Stomach (tissue), 9 donors: Measurements from ENCODE around the gene KDM2B. TPM values are rescaled to one million over a fixed set of nuclear protein-coding genes. Genes with fewer than 3 reads are reported as not detected.
A peak's percentile ranks its signal among the peaks of the same experiment; 100 is the strongest.

ENCODE experiments used
- DNase-seq, 2 donors: peaks; one replicate each; pipeline versions ENCODE4 v3.0.0 to v3.0.0-alpha.2; 2013 to 2019
- H3K27ac ChIP-seq, 5 donors: fragments of 200-600 bp in 4 of 5; sonication (generic) in 4 of 5; one replicate each; pipeline ENCODE4 v1.5.1; 2013 to 2019; ENCODE audit warnings: mild to moderate bottlenecking in 1 of 5, moderate library complexity in 1 of 5
- H3K27me3 ChIP-seq, 3 donors: fragments of 200-600 bp; sonication (generic); one replicate each; pipeline ENCODE4 v1.5.1; 2017 to 2019; ENCODE audit warnings: mixed run types in 1 of 3
- H3K36me3 ChIP-seq, 4 donors: fragments of 200-600 bp; sonication (generic); 1 replicate in 3 of 4; 2 replicates in 1 of 4; pipeline ENCODE4 v1.5.1; 2016 to 2019
- H3K4me1 ChIP-seq, 4 donors: fragments of 200-600 bp; sonication (generic); one replicate each; pipeline ENCODE4 v1.5.1; 2016 to 2019
- H3K4me3 ChIP-seq, 4 donors: fragments of 200-600 bp; sonication (generic) in 3 of 4; one replicate each; pipeline ENCODE4 v1.5.1; 2016 to 2019; ENCODE audit warnings: mild to moderate bottlenecking in 1 of 4
- H3K9me3 ChIP-seq, 4 donors: fragments of 200-600 bp; sonication (generic); one replicate each; pipeline ENCODE4 v1.5.1; 2016 to 2019
- EP300 ChIP-seq: sonication (generic); formaldehyde crosslinking; IDR thresholded peaks from one replicate; pipeline ENCODE4 v1.6.1; 2017; ENCODE audit warnings: antibody characterized with exemption
- POLR2A ChIP-seq, 4 donors: fragments of 450-650 bp; IDR thresholded peaks; one replicate each; pipeline ENCODE4 v1.6.1; 2016; ENCODE audit warnings: antibody characterized with exemption in 4 of 4, control low read depth in 2 of 4, mild to moderate bottlenecking in 1 of 4, moderate library complexity in 1 of 4
- POLR2AphosphoS5 ChIP-seq, 3 donors: sonication (generic); formaldehyde crosslinking; IDR thresholded peaks; one replicate each; pipeline ENCODE4 v1.6.1; 2016; ENCODE audit warnings: antibody characterized with exemption in 3 of 3
- WGBS, 5 donors: extraction: QIAGEN DNeasy Blood & Tissue Kit in 3 of 5; methylation state at CpG; one replicate each; pipeline versions ENCODE4 v1.1.5 to v1.1.7; 2013 to 2018; 5-methylcytosine and 5-hydroxymethylcytosine counted together
- intact Hi-C: fragments of 100-400 bp; cut with DNase I; formaldehyde crosslinking; loops from one replicate; pipeline ENCODE4 v1.15.1; 2023; ENCODE audit warnings: low total_unique reads
- polyA plus RNA-seq, 3 donors: library from polyadenylated mRNA; stranded (reverse); fragments of 200-250 nt; gene quantifications; one replicate each; pipeline ENCODE4 v1.2.3, GENCODE V29; 2013
- total RNA-seq, 5 donors: library from RNA; depleted of rRNA; stranded (reverse); fragments of >200 nt; gene quantifications; one replicate each; pipeline versions ENCODE4 v1.1.0 to v1.2.3, GENCODE V29; 2014 to 2016
- TF ChIP-seq, protein P1 (sequence below), 7 experiments: fragments of 450-650 bp in 4 of 7; fragments of 200-600 bp in 3 of 7; sonication (generic) in 3 of 7; IDR thresholded peaks; one replicate each; pipeline ENCODE4 v1.5.1; 2016 to 2019; ENCODE audit warnings: antibody characterized with exemption in 7 of 7, control low read depth in 2 of 7, mild to moderate bottlenecking in 1 of 7
- donor health status: healthy with polysubstance abuse.
- donor health status: Bipolar disorder and iron deficiency.
- donor health status: healthy.

The KDM2B gene
- total and polyA plus RNA-seq, 8 donors = 5.8 to 72.8 (median 11.7) TPM

DNA sequence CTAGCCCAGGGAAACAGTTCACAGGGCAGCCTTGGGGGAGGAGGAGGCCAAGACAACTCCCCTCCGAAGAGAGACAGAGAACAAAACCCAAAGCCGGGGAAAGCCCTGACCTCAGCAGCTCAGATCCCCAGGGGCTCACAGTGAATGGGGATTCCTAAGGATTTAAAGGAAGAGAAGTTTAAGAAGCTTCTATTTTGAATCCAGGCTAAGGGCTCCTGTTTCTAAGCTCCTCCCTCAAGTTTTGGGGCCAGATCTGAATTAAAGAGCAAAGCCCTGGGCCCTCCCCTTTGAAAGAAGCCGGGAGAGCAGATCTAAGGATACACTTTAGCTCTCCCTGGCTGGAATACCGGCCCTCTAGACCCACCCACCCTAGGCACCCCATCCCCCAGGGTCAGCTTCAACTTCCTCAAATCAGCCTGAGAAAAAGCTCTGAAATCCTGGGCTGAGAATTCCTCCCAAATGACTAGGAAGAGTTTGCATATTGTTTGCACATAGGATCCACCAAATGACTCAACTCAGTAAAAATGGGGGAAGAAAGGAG is 3.9 kb downstream of the KDM2B start:
- Histone ChIP-seq H3K27me3 (no peaks in the 10 kb centered on the region), H3K4me1 (peaks cover 30 to 52% (median 40%) of the 10 kb centered on the region in 4 donors), H3K9me3 (no peaks in the 10 kb centered on the region), H3K4me3 (no peak overlapping the region), H3K36me3 (peaks cover 3 to 33% (median 30%) of the 10 kb centered on the region in 4 donors), H3K27ac (peak overlapping the region in 4 of 5 donors; percentile 17 to 93 (median 91))
- no peak for TF ChIP-seq POLR2AphosphoS5 (IDR thresholded peaks at IDR 0.05)
- TF ChIP-seq, protein P1, sequence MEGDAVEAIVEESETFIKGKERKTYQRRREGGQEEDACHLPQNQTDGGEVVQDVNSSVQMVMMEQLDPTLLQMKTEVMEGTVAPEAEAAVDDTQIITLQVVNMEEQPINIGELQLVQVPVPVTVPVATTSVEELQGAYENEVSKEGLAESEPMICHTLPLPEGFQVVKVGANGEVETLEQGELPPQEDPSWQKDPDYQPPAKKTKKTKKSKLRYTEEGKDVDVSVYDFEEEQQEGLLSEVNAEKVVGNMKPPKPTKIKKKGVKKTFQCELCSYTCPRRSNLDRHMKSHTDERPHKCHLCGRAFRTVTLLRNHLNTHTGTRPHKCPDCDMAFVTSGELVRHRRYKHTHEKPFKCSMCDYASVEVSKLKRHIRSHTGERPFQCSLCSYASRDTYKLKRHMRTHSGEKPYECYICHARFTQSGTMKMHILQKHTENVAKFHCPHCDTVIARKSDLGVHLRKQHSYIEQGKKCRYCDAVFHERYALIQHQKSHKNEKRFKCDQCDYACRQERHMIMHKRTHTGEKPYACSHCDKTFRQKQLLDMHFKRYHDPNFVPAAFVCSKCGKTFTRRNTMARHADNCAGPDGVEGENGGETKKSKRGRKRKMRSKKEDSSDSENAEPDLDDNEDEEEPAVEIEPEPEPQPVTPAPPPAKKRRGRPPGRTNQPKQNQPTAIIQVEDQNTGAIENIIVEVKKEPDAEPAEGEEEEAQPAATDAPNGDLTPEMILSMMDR (IDR thresholded peaks at IDR 0.05) = no peak
- no peak for TF ChIP-seq POLR2A (IDR thresholded peaks at IDR 0.05)
- TF ChIP-seq EP300 = no peak
- 41 to 61% (median 56%) methylated on average over 4 of the region's 4 CpGs for WGBS, 5 donors
- intact Hi-C loops = no loop called here
- peak in 1 of 2 donors; percentile 68 for DNase-seq

DNA sequence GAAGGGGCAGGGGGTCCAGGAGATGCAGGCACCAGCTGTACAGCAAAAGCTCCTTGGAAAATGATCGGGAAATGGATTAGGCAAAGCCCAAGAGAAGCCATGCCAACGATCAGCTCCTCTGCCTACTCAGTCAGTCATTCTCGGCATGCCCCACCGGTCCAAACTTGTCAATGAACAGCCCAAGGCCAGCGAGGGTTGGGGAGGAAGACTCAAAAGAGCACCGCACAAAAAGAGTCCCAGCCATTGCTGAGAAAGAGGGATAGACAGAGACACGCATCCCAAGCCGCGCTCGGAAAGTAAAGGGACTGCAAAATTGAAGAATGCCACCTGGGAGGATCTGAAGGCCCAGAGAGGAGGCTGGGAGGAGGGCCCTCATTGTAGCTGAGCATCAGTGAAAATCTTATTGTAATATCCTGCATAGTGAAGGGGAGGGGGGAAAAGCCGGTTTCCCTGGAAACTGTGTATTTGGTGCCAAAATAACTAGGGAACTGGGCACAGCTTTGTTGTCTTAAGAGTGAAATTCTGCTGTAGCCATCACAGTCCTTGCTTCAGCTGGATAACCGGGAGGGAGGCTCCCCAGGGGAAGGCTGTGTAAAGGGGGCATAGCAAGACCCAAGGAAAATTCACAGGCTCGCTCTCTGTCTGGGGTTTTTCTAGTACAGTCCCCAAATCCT is 4.7 kb downstream of the KDM2B start:
- 76 to 90% (median 87%) methylated on average over 13 of the region's 13 CpGs for WGBS, 5 donors
- H3K4me3 ChIP-seq = no peak overlapping the region
- peak overlapping the region in 3 of 5 donors; percentile 90 to 93 (median 92) for H3K27ac ChIP-seq
- intact Hi-C loops = no loop called here
- TF ChIP-seq, protein P1 (IDR thresholded peaks at IDR 0.05) = no peak
- no peak for TF ChIP-seq POLR2A (IDR thresholded peaks at IDR 0.05)
- no peak for TF ChIP-seq EP300
- no peak for TF ChIP-seq POLR2AphosphoS5 (IDR thresholded peaks at IDR 0.05)
- peaks cover 3 to 40% (median 37%) of the 10 kb centered on the region in 4 donors for H3K36me3 ChIP-seq
- H3K9me3 ChIP-seq = no peaks in the 10 kb centered on the region
- DNase-seq = peak in 1 of 2 donors; percentile 53
- no peaks in the 10 kb centered on the region for H3K27me3 ChIP-seq
- peaks cover 24 to 44% (median 32%) of the 10 kb centered on the region in 4 donors for H3K4me1 ChIP-seq

DNA sequence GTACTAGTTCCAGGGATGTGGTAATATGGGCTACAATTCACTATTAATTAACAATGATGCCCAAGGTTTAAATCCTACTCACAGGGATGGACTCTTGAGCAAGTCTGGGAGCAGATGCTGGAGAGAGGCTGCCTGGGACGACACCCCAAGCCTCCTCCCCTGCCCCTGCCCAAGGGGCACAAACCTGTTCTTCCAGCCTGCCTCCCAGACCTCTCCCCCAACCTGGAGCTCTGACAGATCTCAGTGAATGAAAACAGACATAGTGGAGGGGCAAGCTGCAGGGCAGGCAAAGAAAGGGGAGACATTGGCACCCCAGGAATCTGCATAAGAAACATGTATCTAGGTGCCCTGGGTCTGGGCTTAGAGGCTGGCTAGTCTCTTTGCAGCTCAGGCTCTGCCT is 5.8 kb downstream of the KDM2B start:
- intact Hi-C loops = no loop called here
- Histone ChIP-seq H3K4me3 (no peak overlapping the region), H3K27me3 (no peaks in the 10 kb centered on the region), H3K9me3 (no peaks in the 10 kb centered on the region), H3K36me3 (peaks cover 3 to 49% (median 40%) of the 10 kb centered on the region in 4 donors), H3K27ac (no peak overlapping the region), H3K4me1 (peaks cover 15 to 35% (median 25%) of the 10 kb centered on the region in 4 donors)
- no peak for TF ChIP-seq EP300
- TF ChIP-seq POLR2AphosphoS5 (IDR thresholded peaks at IDR 0.05) = no peak
- TF ChIP-seq, protein P1 (IDR thresholded peaks at IDR 0.05) = no peak
- TF ChIP-seq POLR2A (IDR thresholded peaks at IDR 0.05) = no peak
- WGBS, 5 donors = 44 to 67% (median 55%) methylated on average over 1 of the region's 1 CpG
- DNase-seq = no peak

DNA sequence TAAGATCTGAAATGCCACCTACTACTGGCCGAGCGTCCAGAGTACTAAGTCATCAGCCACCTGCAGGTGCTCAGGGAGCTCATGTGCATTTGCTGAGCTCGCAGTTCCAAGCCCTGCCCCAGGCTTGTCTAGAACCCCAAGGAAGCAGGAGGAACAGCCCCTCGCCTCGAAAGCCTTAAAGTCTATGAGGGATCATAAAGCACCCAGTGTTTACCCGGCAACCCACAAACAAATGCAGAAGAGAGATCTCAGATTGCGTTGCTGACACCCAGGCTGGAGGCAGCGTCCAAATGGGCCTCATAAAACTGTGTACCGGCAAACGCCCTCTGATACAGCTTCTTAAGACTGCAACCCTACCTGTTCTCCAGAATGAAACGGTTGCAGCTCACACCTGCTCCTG is 6.8 kb downstream of the KDM2B start:
- Histone ChIP-seq H3K4me3 (no peak overlapping the region), H3K9me3 (no peaks in the 10 kb centered on the region), H3K27me3 (no peaks in the 10 kb centered on the region), H3K4me1 (peaks cover 14 to 38% (median 27%) of the 10 kb centered on the region in 4 donors), H3K36me3 (peaks cover 3 to 49% (median 40%) of the 10 kb centered on the region in 4 donors), H3K27ac (no peak overlapping the region)
- WGBS, 5 donors = 77 to 96% (median 94%) methylated on average over 10 to 11 of the region's 11 CpGs
- intact Hi-C loops = no loop called here
- DNase-seq = no peak
- TF ChIP-seq, protein P1 (IDR thresholded peaks at IDR 0.05) = no peak
- TF ChIP-seq POLR2A (IDR thresholded peaks at IDR 0.05) (no peak), POLR2AphosphoS5 (IDR thresholded peaks at IDR 0.05) (no peak), EP300 (no peak)
